Measurements from ENCODE around the gene EGLN3.

GRCh38 chr14:33925235-33925634 is 25.6 kb downstream of the EGLN3 start:
- TF ChIP-seq CTCF (conservative IDR thresholded peaks at IDR 0.05; ENCODE audit: low read length) (no peak), EZH2phosphoT487 (IDR thresholded peaks at IDR 0.05; ENCODE audit: borderline replicate concordance) (no peak)
